ENCODE measurements around the gene CABP5. TPM values are rescaled to one million over a fixed set of nuclear protein-coding genes. Genes with fewer than 3 reads are reported as not detected.
A peak's percentile ranks its signal among the peaks of the same experiment; 100 is the strongest.

The CABP5 gene
- total RNA-seq, 1 experiment from 2014 or later, result not detected

- Histone ChIP-seq H3K27me3 (replicated peaks; ENCODE audit: control insufficient read depth, insufficient read depth, low read length) (no peaks in the 10 kb centered on the region; the same call in 1 of the 2 replicates), H3K9me3 (no peaks in the 10 kb centered on the region), H3K4me3 (ENCODE audit: low read depth, low read length) (no peak overlapping the region), H3K4me1 (no peaks in the 10 kb centered on the region), H3K36me3 (ENCODE audit: control insufficient read depth, insufficient read depth, low read length) (no peaks in the 10 kb centered on the region)
- Mint-ChIP-seq H3K4me1 (ENCODE audit: low read depth, unreplicated experiment) (no peaks in the 10 kb centered on the region), H3K27me3 (ENCODE audit: insufficient read depth, unreplicated experiment) (peaks cover 6% of the 10 kb centered on the region), H3K9me3 (ENCODE audit: unreplicated experiment) (peaks cover 9% of the 10 kb centered on the region), H3K36me3 (ENCODE audit: insufficient read depth, unreplicated experiment) (no peaks in the 10 kb centered on the region), H3K4me3 (ENCODE audit: unreplicated experiment) (no peak overlapping the region), H3K27ac (ENCODE audit: unreplicated experiment) (no peak overlapping the region)
- ChIA-PET CTCF (no interaction called here), POLR2A (no interaction called here)
- intact Hi-C loops (cut with micrococcal nuclease; ENCODE audit: unreplicated experiment), result no loop called here
- no peak for DNase-seq
- no TSS peak for BruUV-seq (replicated peaks)
- TF ChIP-seq, protein P1, sequence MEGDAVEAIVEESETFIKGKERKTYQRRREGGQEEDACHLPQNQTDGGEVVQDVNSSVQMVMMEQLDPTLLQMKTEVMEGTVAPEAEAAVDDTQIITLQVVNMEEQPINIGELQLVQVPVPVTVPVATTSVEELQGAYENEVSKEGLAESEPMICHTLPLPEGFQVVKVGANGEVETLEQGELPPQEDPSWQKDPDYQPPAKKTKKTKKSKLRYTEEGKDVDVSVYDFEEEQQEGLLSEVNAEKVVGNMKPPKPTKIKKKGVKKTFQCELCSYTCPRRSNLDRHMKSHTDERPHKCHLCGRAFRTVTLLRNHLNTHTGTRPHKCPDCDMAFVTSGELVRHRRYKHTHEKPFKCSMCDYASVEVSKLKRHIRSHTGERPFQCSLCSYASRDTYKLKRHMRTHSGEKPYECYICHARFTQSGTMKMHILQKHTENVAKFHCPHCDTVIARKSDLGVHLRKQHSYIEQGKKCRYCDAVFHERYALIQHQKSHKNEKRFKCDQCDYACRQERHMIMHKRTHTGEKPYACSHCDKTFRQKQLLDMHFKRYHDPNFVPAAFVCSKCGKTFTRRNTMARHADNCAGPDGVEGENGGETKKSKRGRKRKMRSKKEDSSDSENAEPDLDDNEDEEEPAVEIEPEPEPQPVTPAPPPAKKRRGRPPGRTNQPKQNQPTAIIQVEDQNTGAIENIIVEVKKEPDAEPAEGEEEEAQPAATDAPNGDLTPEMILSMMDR (IDR thresholded peaks at IDR 0.05; ENCODE audit: insufficient read depth in 1 of 2, low read depth in 1 of 2, low read length in 1 of 2, severe bottlenecking in 1 of 2, unreplicated experiment in 1 of 2), result no peak
Observed at GRCh38 chr19:48010932-48011758, 32.7 kb downstream of the CABP5 start.

GRCh38 chr19:48006762-48007161 lies 37.1 kb downstream of the CABP5 start:
- no peaks in the 10 kb centered on the region for H3K9me3 ChIP-seq
- BruUV-seq (replicated peaks), result no TSS peak
- ChIA-PET CTCF (interaction anchor here (0.7 kb wide), 1 partner anchor 273 kb away, joined by 6 read pairs; no protein-coding TSS in a partner anchor), POLR2A (no interaction called here)
- H3K4me3 ChIP-seq (ENCODE audit: low read depth, low read length), result no peak overlapping the region
- H3K36me3 ChIP-seq (ENCODE audit: control insufficient read depth, insufficient read depth, low read length), result no peaks in the 10 kb centered on the region
- H3K9me3 Mint-ChIP-seq (ENCODE audit: unreplicated experiment), result peaks cover 9% of the 10 kb centered on the region
- DNase-seq, result peak in 1 of 2 experiments; percentile 32
- peak overlapping the region; percentile 4 for H3K4me3 Mint-ChIP-seq (ENCODE audit: unreplicated experiment)
- no peak overlapping the region for H3K27ac Mint-ChIP-seq (ENCODE audit: unreplicated experiment)
- H3K27me3 Mint-ChIP-seq (ENCODE audit: insufficient read depth, unreplicated experiment), result peaks cover 2% of the 10 kb centered on the region
- TF ChIP-seq, protein P1 (IDR thresholded peaks at IDR 0.05; ENCODE audit: insufficient read depth in 1 of 2, low read depth in 1 of 2, low read length in 1 of 2, severe bottlenecking in 1 of 2, unreplicated experiment in 1 of 2), result peak; percentile 15 to 40
- H3K27me3 ChIP-seq (replicated peaks; ENCODE audit: control insufficient read depth, insufficient read depth, low read length), result no peaks in the 10 kb centered on the region
- H3K36me3 Mint-ChIP-seq (ENCODE audit: insufficient read depth, unreplicated experiment), result no peaks in the 10 kb centered on the region
- intact Hi-C loops (cut with micrococcal nuclease; ENCODE audit: unreplicated experiment), result no loop called here
- H3K4me1 ChIP-seq, result no peaks in the 10 kb centered on the region
- no peaks in the 10 kb centered on the region for H3K4me1 Mint-ChIP-seq (ENCODE audit: low read depth, unreplicated experiment)

DNA sequence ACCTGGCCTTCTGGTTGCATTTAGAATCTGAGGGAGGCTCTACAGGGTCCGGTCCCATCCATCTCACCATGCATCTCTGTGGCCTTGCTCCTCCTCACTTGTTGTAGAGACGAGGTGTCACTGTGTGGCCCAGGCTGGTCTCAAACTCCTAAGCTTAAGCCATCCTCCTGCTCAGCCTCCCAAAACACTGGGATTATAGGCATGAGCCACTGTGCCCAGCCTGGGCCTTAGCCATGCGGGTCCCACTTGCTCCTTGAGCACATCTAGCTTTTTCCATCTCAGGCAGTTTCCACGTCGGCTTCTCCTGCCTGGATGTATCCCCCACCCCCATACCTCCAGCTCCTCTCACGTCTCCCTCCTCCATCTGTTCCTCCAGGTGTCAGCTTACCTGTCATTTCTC lies 39.6 kb downstream of the CABP5 start:
- H3K9me3 Mint-ChIP-seq (ENCODE audit: unreplicated experiment), result peaks cover 15% of the 10 kb centered on the region
- ChIA-PET CTCF (no interaction called here), POLR2A (no interaction called here)
- no peak overlapping the region for H3K27ac Mint-ChIP-seq (ENCODE audit: unreplicated experiment)
- H3K36me3 Mint-ChIP-seq (ENCODE audit: insufficient read depth, unreplicated experiment), result no peaks in the 10 kb centered on the region
- no peak for DNase-seq
- no peak overlapping the region for H3K4me3 Mint-ChIP-seq (ENCODE audit: unreplicated experiment)
- TF ChIP-seq, protein P1 (IDR thresholded peaks at IDR 0.05; ENCODE audit: insufficient read depth in 1 of 2, low read depth in 1 of 2, low read length in 1 of 2, severe bottlenecking in 1 of 2, unreplicated experiment in 1 of 2), result no peak
- peaks cover 9% of the 10 kb centered on the region for H3K9me3 ChIP-seq
- no peak overlapping the region for H3K4me3 ChIP-seq (ENCODE audit: low read depth, low read length)
- no TSS peak for BruUV-seq (replicated peaks)
- no peaks in the 10 kb centered on the region for H3K27me3 ChIP-seq (replicated peaks; ENCODE audit: control insufficient read depth, insufficient read depth, low read length)
- peaks cover 2% of the 10 kb centered on the region for H3K27me3 Mint-ChIP-seq (ENCODE audit: insufficient read depth, unreplicated experiment)
- intact Hi-C loops (cut with micrococcal nuclease; ENCODE audit: unreplicated experiment), result no loop called here
- no peaks in the 10 kb centered on the region for H3K36me3 ChIP-seq (ENCODE audit: control insufficient read depth, insufficient read depth, low read length)
- H3K4me1 Mint-ChIP-seq (ENCODE audit: low read depth, unreplicated experiment), result no peaks in the 10 kb centered on the region
- no peaks in the 10 kb centered on the region for H3K4me1 ChIP-seq

Data from Caco-2 (cell line).